HG02678 (cell line): Measurements from ENCODE around the gene SORBS1.

Source experiments
- ATAC-seq: cut with Tn5 transposase; IDR thresholded peaks from one replicate; pipeline ENCODE4 v1.9.1; 2021; ENCODE audit warnings: mild to moderate bottlenecking, moderate library complexity; ENCODE audit not compliant: unreplicated experiment

The SORBS1 gene

GRCh38 chr10:95542330-95542729, 18.8 kb downstream of the SORBS1 start:
- ATAC-seq: no peak

GRCh38 chr10:95540514-95541052, 20.6 kb downstream of the SORBS1 start:
- ATAC-seq: no peak

- ATAC-seq: no peak
These were observed 21.4 kb downstream of the SORBS1 start for GRCh38 chr10:95539560-95540284.

- no peak for ATAC-seq
These were observed 22.8 kb downstream of the SORBS1 start for GRCh38 chr10:95538412-95538811.

- no peak for ATAC-seq
These were observed 23.6 kb downstream of the SORBS1 start for GRCh38 chr10:95537542-95537927.

GRCh38 chr10:95536894-95537541, 24.2 kb downstream of the SORBS1 start:
- no peak for ATAC-seq

GRCh38 chr10:95536017-95536416, 25.2 kb downstream of the SORBS1 start:
- ATAC-seq: no peak

GRCh38 chr10:95535526-95535925, 25.6 kb downstream of the SORBS1 start:
- ATAC-seq: no peak

GRCh38 chr10:95533590-95533989, 27.6 kb downstream of the SORBS1 start:
- no peak for ATAC-seq

GRCh38 chr10:95532536-95532935, 28.6 kb downstream of the SORBS1 start:
- ATAC-seq: no peak

GRCh38 chr10:95531994-95532399, 29.2 kb downstream of the SORBS1 start:
- no peak for ATAC-seq

GRCh38 chr10:95531058-95531809, 29.9 kb downstream of the SORBS1 start:
- no peak for ATAC-seq

GRCh38 chr10:95530561-95530960, 30.6 kb downstream of the SORBS1 start:
- ATAC-seq: no peak

GRCh38 chr10:95530029-95530428, 31.1 kb downstream of the SORBS1 start:
- ATAC-seq: no peak

GRCh38 chr10:95526044-95526443, 35.1 kb downstream of the SORBS1 start:
- no peak for ATAC-seq

GRCh38 chr10:95525033-95525418, 36.1 kb downstream of the SORBS1 start:
- ATAC-seq: no peak

GRCh38 chr10:95524358-95525032, 36.7 kb downstream of the SORBS1 start:
- ATAC-seq: no peak

GRCh38 chr10:95522117-95522516, 39.1 kb downstream of the SORBS1 start:
- ATAC-seq: no peak

GRCh38 chr10:95520617-95521016, 40.6 kb downstream of the SORBS1 start:
- no peak for ATAC-seq

- ATAC-seq: no peak
These were observed 42.4 kb downstream of the SORBS1 start for GRCh38 chr10:95518455-95519452.
